DMS53 treated with DMSO at 0.1 percent for 48 hours (cell line): ENCODE results near the gene RALGPS2.
A peak's percentile ranks its signal among the peaks of the same experiment; 100 is the strongest.

Experiments
- DNase-seq: peaks from one replicate; lab custom pipeline; 2025; ENCODE audit not compliant: unreplicated experiment; lab: John Stamatoyannopoulos, UW

RALGPS2 gene

GRCh38 chr1:178724728-178725465 is at the start of gene RALGPS2:
Gene RALGPS2 (plus strand): TSS chr1:178725244. CDS start chr1:178776765, 51,521 bp downstream.
- peak; percentile 56 for DNase-seq

- no peak for DNase-seq
Observed at GRCh38 chr1:178679237-178679636, 45.8 kb upstream of the RALGPS2 start.

GRCh38 chr1:178682429-178682828 is 42.6 kb upstream of the RALGPS2 start:
- DNase-seq: no peak

GRCh38 chr1:178682886-178683285 is 42.2 kb upstream of the RALGPS2 start:
- no peak for DNase-seq

GRCh38 chr1:178683291-178683690 is 41.8 kb upstream of the RALGPS2 start:
- DNase-seq: no peak

- no peak for DNase-seq
Observed at GRCh38 chr1:178684111-178684510, 40.9 kb upstream of the RALGPS2 start.

- no peak for DNase-seq
Observed at GRCh38 chr1:178684542-178685000, 40.5 kb upstream of the RALGPS2 start.

GRCh38 chr1:178686407-178686806 is 38.6 kb upstream of the RALGPS2 start:
- no peak for DNase-seq

- DNase-seq: no peak
Observed at GRCh38 chr1:178688244-178688643, 36.8 kb upstream of the RALGPS2 start.

- DNase-seq: no peak
Observed at GRCh38 chr1:178689769-178690168, 35.3 kb upstream of the RALGPS2 start.

GRCh38 chr1:178690496-178690895 is 34.5 kb upstream of the RALGPS2 start:
- DNase-seq: no peak

GRCh38 chr1:178692564-178693327 is 32.3 kb upstream of the RALGPS2 start:
- DNase-seq: no peak

- no peak for DNase-seq
Observed at GRCh38 chr1:178693366-178693765, 31.7 kb upstream of the RALGPS2 start.

- no peak for DNase-seq
Observed at GRCh38 chr1:178694923-178695525, 30.0 kb upstream of the RALGPS2 start.

- no peak for DNase-seq
Observed at GRCh38 chr1:178702146-178702545, 22.9 kb upstream of the RALGPS2 start.

- DNase-seq: no peak
Observed at GRCh38 chr1:178704833-178705232, 20.2 kb upstream of the RALGPS2 start.

- no peak for DNase-seq
Observed at GRCh38 chr1:178706432-178706831, 18.6 kb upstream of the RALGPS2 start.

GRCh38 chr1:178713259-178713658 is 11.8 kb upstream of the RALGPS2 start:
- no peak for DNase-seq

GRCh38 chr1:178714453-178714852 is 10.6 kb upstream of the RALGPS2 start:
- no peak for DNase-seq

GRCh38 chr1:178716111-178716510 is 8.9 kb upstream of the RALGPS2 start:
- DNase-seq: no peak

- DNase-seq: no peak
Observed at GRCh38 chr1:178718520-178718919, 6.5 kb upstream of the RALGPS2 start.

GRCh38 chr1:178723546-178723945 is 1.5 kb upstream of the RALGPS2 start:
- DNase-seq: no peak
